Common myeloid progenitor, CD34-positive (primary cell): ENCODE measurements around the gene LIN7C.
A peak's percentile ranks its signal among the peaks of the same experiment; 100 is the strongest.

Experiments used
- CTCF ChIA-PET: fragments of 350-600 bp; sonication (Branson Sonifier 250); formaldehyde crosslinking; loops from one replicate; lab custom pipeline; 2021; ENCODE audit warnings: antibody characterized with exemption; lab: Charles Lee
- POLR2A ChIA-PET: fragments of 350-600 bp; sonication (Branson Sonifier 250); formaldehyde crosslinking; loops from one replicate; lab custom pipeline; 2021; ENCODE audit warnings: antibody characterized with exemption; lab: Charles Lee
- DNase-seq, 3 donors: peaks; one replicate each; pipeline versions ENCODE4 v3.0.0 to v3.0.0-alpha.2; 2013
- H3K27ac ChIP-seq, 2 experiments: 1 replicate in 1 of 2; 2 replicates in 1 of 2; pipeline ENCODE4 v1.7.0; 2013; ENCODE audit warnings: inconsistent platforms in 2 of 2, low read length in 2 of 2, mild to moderate bottlenecking in 2 of 2, low read depth in 1 of 2, moderate library complexity in 1 of 2; ENCODE audit not compliant: severe bottlenecking in 2 of 2, insufficient read depth in 1 of 2, poor library complexity in 1 of 2
- H3K27me3 ChIP-seq, 5 experiments: replicated peaks in 2 of 5; 1 replicate in 3 of 5; 2 replicates in 2 of 5; pipeline versions ENCODE4 v1.6.1 to v1.7.0; 2013; ENCODE audit warnings: low read length in 4 of 5, mild to moderate bottlenecking in 2 of 5, moderate library complexity in 2 of 5, inconsistent platforms in 1 of 5; ENCODE audit not compliant: insufficient read depth in 5 of 5, control insufficient read depth in 4 of 5
- H3K36me3 ChIP-seq, 4 experiments: 1 replicate in 2 of 4; 2 replicates in 2 of 4; pipeline versions ENCODE4 v1.6.1 to v1.7.0; 2013; ENCODE audit warnings: low read length in 3 of 4, control low read depth in 1 of 4, mild to moderate bottlenecking in 1 of 4; ENCODE audit not compliant: control insufficient read depth in 4 of 4, insufficient read depth in 4 of 4
- H3K4me1 ChIP-seq, 4 experiments: 1 replicate in 3 of 4; 2 replicates in 1 of 4; pipeline versions ENCODE4 v1.6.1 to v1.7.1; 2013; ENCODE audit warnings: low read length in 3 of 4, mild to moderate bottlenecking in 3 of 4, control low read depth in 1 of 4, inconsistent platforms in 1 of 4, moderate library complexity in 1 of 4; ENCODE audit not compliant: control insufficient read depth in 4 of 4, insufficient read depth in 4 of 4; ENCODE audit errors: control extremely low read depth in 1 of 4
- H3K4me3 ChIP-seq, 7 experiments: 1 replicate in 4 of 7; 2 replicates in 3 of 7; pipeline versions ENCODE4 v1.5.1 to v1.7.0; 2013; ENCODE audit warnings: mild to moderate bottlenecking in 7 of 7, low read length in 6 of 7, moderate library complexity in 6 of 7, inconsistent platforms in 2 of 7, low read depth in 2 of 7, control low read depth in 1 of 7; ENCODE audit not compliant: insufficient read depth in 4 of 7, control insufficient read depth in 1 of 7; ENCODE audit errors: extremely low read depth in 1 of 7
- H3K9me3 ChIP-seq, 5 experiments: 1 replicate in 4 of 5; 2 replicates in 1 of 5; pipeline versions ENCODE4 v1.6.1 to v1.7.1; 2013; ENCODE audit warnings: low read length in 4 of 5, mild to moderate bottlenecking in 2 of 5, inconsistent platforms in 1 of 5, low read depth in 1 of 5, moderate library complexity in 1 of 5; ENCODE audit not compliant: control insufficient read depth in 4 of 5, insufficient read depth in 2 of 5; ENCODE audit errors: control extremely low read depth in 1 of 5
- WGBS: methylation state at CpG from one replicate; pipeline ENCODE4 v1.1.5; 2013; ENCODE audit not compliant: insufficient coverage; 5-methylcytosine and 5-hydroxymethylcytosine counted together

Gene LIN7C

DNA sequence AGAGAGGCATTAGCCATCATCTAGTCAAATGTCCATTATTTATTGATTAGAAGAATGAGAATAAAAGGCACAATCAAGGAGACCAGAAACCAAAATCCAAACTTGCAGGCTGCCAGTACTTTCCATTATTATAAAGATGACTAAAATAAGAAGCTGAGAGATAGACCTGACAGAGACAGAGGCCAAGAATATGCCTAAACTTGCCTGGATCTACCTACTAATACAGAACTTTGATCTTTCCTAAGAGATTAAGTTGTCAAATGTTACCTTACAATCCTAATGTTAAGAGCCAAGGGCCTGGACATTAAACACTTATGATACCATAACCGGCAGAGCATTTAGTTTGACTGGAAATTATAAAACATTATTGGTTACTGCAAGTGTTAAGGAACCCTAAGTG lies 40.2 kb downstream of the LIN7C start:
- CTCF ChIA-PET, result interaction anchor here (1.2 to 2.4 kb wide), 2 partner anchors 16 to 19 kb away, joined by 3 to 13 read pairs; no protein-coding TSS in a partner anchor
- no CpG with 5 or more reads among the region's 1 CpG for WGBS

DNA sequence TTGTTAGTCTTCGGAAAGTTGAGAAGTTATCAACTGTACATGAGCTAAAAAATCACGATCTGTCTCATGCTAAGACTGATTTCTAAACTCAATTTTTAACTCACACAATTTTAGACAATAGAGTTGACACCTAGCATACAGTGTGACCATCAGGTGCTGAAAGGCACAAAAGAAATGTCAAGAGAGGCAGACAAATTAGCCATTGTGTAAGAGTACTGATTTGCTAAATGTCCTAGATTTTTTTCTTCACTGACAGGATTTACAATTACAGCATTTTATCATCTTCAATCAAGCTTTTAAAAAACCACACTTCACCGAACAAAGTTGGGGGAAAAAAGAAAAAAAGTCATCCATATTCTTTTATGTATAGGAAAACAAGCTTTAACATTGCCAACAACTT lies 40.9 kb downstream of the LIN7C start:
- CTCF ChIA-PET, result interaction anchor here (1.2 to 2.4 kb wide), 2 partner anchors 16 to 20 kb away, joined by 3 to 13 read pairs; no protein-coding TSS in a partner anchor
- H3K4me3 ChIP-seq, result no peak overlapping the region

More for the DNA sequence above, 40.2 kb downstream of the LIN7C start:
- H3K9me3 ChIP-seq, result no peaks in the 10 kb centered on the region
- H3K4me1 ChIP-seq, result peaks cover 5 to 12% (median 8%) of the 10 kb centered on the region in 4 experiments
- no peak for DNase-seq
- no peaks in the 10 kb centered on the region for H3K36me3 ChIP-seq
- H3K4me3 ChIP-seq, result no peak overlapping the region
- H3K27me3 ChIP-seq, result peaks cover 0 to 4% (median 0%) of the 10 kb centered on the region in 5 experiments
- POLR2A ChIA-PET, result no interaction called here
- no peak overlapping the region for H3K27ac ChIP-seq

DNA sequence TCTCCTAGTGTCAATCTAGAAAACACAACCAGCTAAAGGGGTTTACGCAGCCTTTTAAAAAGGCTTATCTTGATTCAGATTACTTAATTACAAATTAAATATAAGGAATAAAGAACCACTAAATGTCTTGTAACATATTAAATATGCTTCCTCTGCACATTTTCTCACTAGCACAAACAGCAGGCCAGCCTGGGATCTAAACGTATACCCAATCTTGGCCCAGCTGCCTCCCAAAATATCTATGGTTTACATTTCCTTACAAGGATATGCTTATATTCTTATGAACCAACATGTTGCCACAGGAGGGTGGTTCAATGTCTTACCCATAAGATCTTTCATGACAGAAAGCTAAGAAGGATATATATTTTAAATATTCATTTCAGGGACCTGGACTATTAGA lies 41.7 kb downstream of the LIN7C start:
- no peak overlapping the region for H3K27ac ChIP-seq
- WGBS, result 100% methylated on average over 1 of the region's 2 CpGs
- H3K27me3 ChIP-seq, result no peaks in the 10 kb centered on the region
- no peaks in the 10 kb centered on the region for H3K36me3 ChIP-seq
- peaks cover 0 to 3% (median 0%) of the 10 kb centered on the region in 4 experiments for H3K4me1 ChIP-seq
- no peak overlapping the region for H3K4me3 ChIP-seq
- ChIA-PET POLR2A (no interaction called here), CTCF (interaction anchor here (1.2 to 2.4 kb wide), 2 partner anchors 17 to 21 kb away, joined by 3 to 13 read pairs; no protein-coding TSS in a partner anchor)
- DNase-seq, result no peak
- no peaks in the 10 kb centered on the region for H3K9me3 ChIP-seq

More for the DNA sequence above, 40.9 kb downstream of the LIN7C start:
- POLR2A ChIA-PET, result no interaction called here
- DNase-seq, result no peak
- Histone ChIP-seq H3K4me1 (peaks cover 0 to 5% (median 2%) of the 10 kb centered on the region in 4 experiments), H3K27ac (no peak overlapping the region), H3K9me3 (no peaks in the 10 kb centered on the region), H3K36me3 (no peaks in the 10 kb centered on the region), H3K27me3 (peaks cover 0 to under 1% (median 0%) of the 10 kb centered on the region in 5 experiments)
- no CpG with 5 or more reads among the region's 3 CpGs for WGBS

DNA sequence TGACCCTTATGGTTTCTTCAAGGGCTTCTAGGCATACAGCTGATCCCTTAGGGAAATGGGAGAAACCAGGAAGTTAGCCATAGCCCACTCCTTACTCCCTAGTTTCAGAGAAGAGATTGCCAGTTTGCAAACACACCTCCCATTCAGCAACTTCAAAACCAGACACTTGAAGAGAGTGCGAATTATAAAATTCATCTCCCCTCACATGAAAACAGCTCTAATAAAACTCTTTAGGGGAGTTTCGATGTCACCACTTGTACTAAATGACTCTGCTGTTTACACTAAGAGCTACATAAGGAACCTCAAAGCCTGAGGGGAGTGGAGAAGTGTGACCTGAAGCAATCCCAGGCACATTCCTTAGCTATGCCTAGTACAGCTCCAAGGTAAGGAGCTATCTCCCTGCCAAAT lies 42.3 kb downstream of the LIN7C start:
- Histone ChIP-seq H3K27ac (no peak overlapping the region), H3K27me3 (no peaks in the 10 kb centered on the region), H3K4me1 (peaks cover 0 to 3% (median 0%) of the 10 kb centered on the region in 4 experiments), H3K4me3 (no peak overlapping the region), H3K36me3 (no peaks in the 10 kb centered on the region), H3K9me3 (no peaks in the 10 kb centered on the region)
- no peak for DNase-seq
- ChIA-PET CTCF (interaction anchor here (2.4 kb wide), 1 partner anchor 21 kb away, joined by 13 read pairs; no protein-coding TSS in a partner anchor), POLR2A (no interaction called here)
- no CpG with 5 or more reads among the region's 2 CpGs for WGBS

DNA sequence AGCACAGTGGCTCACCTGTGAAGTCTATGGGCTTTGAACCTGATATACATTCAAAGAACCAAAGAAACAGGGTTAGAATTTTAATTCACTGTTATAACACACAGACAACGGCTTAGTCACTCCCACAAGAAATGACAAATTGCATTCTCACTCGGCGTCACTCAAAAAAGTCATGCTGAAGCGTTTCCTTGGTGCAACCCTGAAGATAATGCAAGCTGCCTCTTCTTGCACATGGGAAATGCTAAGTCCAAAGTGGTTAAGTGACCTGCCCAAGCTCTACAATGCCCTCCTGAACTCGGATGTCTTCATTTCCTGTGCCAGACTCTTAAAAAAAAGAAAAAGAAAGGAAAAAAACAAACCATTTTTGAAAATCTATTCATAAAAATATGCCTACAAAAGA lies 44.0 kb downstream of the LIN7C start:
- no peak overlapping the region for H3K4me3 ChIP-seq
- no peaks in the 10 kb centered on the region for H3K27me3 ChIP-seq
- DNase-seq, result no peak
- H3K36me3 ChIP-seq, result no peaks in the 10 kb centered on the region
- peaks cover 0 to 3% (median 0%) of the 10 kb centered on the region in 4 experiments for H3K4me1 ChIP-seq
- ChIA-PET CTCF (no interaction called here), POLR2A (no interaction called here)
- no peak overlapping the region for H3K27ac ChIP-seq
- H3K9me3 ChIP-seq, result no peaks in the 10 kb centered on the region
- 93% methylated on average over 4 of the region's 5 CpGs for WGBS

DNA sequence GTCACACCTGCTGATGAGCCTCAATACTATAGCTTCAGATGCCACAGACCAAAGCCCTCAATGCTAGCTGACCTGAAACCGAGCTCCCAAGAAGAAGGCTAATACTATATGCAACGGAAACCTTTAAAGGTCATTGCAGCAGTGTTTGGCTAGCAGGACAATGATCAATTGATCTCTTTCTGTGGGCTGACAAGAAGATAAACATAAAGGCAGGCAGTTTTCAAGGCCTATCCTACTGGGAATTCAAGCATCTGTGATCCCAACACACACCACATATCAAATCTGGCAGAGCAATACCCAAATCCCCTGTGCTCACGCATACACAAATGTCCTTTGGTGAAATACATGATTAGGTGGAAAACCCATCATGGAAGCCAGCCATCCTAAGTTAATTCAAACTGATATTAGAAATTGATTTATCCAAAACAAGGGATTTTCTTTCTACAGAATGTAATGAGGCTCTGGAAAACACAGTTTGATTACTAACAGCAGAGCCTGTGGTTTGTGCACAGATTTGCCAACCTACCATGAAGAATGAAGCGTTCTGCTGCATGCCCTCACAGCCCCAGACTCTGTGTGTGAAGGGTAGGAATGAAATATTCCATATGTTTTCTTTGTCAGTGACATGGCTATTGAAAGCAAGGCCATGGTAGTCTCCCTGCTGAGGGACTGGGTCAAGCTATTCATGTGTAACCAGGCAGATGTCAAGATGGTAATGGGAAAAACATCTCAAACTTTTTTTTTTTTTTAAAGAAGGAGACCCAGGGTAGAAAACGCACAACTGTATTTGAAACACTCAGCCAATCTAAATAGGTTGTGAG lies 46.2 kb downstream of the LIN7C start:
- H3K4me3 ChIP-seq, result no peak overlapping the region
- POLR2A ChIA-PET, result no interaction called here
- H3K4me1 ChIP-seq, result peaks cover 0 to 3% (median 0%) of the 10 kb centered on the region in 4 experiments
- H3K9me3 ChIP-seq, result no peaks in the 10 kb centered on the region
- no peak for DNase-seq
- H3K27me3 ChIP-seq, result no peaks in the 10 kb centered on the region
- CTCF ChIA-PET, result interaction anchor here (0.6 to 1.0 kb wide), 2 partner anchors 10 to 11 kb away, joined by 3 read pairs; no protein-coding TSS in a partner anchor
- WGBS, result 100% methylated on average over 3 of the region's 5 CpGs
- H3K27ac ChIP-seq, result no peak overlapping the region
- H3K36me3 ChIP-seq, result no peaks in the 10 kb centered on the region

DNA sequence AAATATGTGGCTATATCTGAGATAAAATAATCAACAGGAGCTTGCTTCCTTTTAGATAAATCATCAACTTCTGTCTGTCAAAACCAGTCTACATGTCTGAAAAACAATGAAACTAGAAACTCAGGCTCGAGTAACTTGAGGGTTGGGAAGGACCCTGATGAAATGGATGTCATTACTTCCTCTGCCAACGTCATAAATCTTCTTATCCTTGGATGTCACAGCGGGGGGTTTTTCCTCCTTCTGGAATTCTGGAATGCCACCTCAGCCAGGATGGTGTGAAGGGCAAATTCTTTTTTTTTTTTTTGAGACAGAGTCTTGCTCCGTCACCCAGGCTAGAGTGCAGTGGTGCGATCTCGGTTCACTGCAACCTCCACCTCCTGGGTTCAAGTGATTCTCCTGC lies 47.4 kb downstream of the LIN7C start:
- Histone ChIP-seq H3K27ac (no peak overlapping the region), H3K4me1 (peaks cover 0 to 3% (median 0%) of the 10 kb centered on the region in 4 experiments), H3K9me3 (no peaks in the 10 kb centered on the region), H3K27me3 (no peaks in the 10 kb centered on the region), H3K36me3 (no peaks in the 10 kb centered on the region), H3K4me3 (no peak overlapping the region)
- ChIA-PET POLR2A (no interaction called here), CTCF (interaction anchor here (0.9 kb wide), 1 partner anchor 37 kb away, joined by 3 read pairs; no protein-coding TSS in a partner anchor)
- WGBS, result 79% methylated on average over 4 of the region's 6 CpGs
- DNase-seq, result peak in 2 of 3 donors; percentile 5 to 19
